Gastroesophageal sphincter (tissue), 4 donors: ENCODE data around the gene UBE2R2. TPM values are rescaled to one million over a fixed set of nuclear protein-coding genes. Genes with fewer than 3 reads are reported as not detected.
"Not testable (repeated sequence)": the region's sequence is repeated elsewhere in the genome, so short reads cannot be mapped to it uniquely, and the experiment has no call there.

Experiments
- ATAC-seq: fragments of 150-250 bp; one replicate; pipeline ENCODE4 v1.9.1; 2016; ENCODE audit warnings: mild to moderate bottlenecking, moderate library complexity
- H3K27ac ChIP-seq, 4 donors: fragments of 200-600 bp; sonication (generic) in 3 of 4; 1 replicate in 3 of 4; 2 replicates in 1 of 4; pipeline ENCODE4 v1.5.1; 2016 to 2019
- H3K27me3 ChIP-seq: fragments of 200-600 bp; sonication (generic); one replicate; pipeline ENCODE4 v1.5.1; 2019
- H3K36me3 ChIP-seq, 2 donors: fragments of 200-600 bp; sonication (generic); one replicate each; pipeline ENCODE4 v1.5.1; 2019; ENCODE audit warnings: control low read depth in 1 of 2
- H3K4me1 ChIP-seq, 3 donors: fragments of 200-600 bp; sonication (generic); 1 replicate in 2 of 3; 2 replicates in 1 of 3; pipeline ENCODE4 v1.5.1; 2016 to 2019; ENCODE audit warnings: control low read depth in 2 of 3
- H3K4me3 ChIP-seq, 2 donors: fragments of 200-600 bp; sonication (generic); one replicate each; pipeline ENCODE4 v1.5.1; 2019; ENCODE audit warnings: mild to moderate bottlenecking in 1 of 2, moderate library complexity in 1 of 2
- H3K9me3 ChIP-seq, 3 donors: fragments of 200-600 bp; sonication (generic); one replicate each; pipeline ENCODE4 v1.5.1; 2017 to 2019; ENCODE audit warnings: control low read depth in 2 of 3
- EP300 ChIP-seq: sonication (generic); formaldehyde crosslinking; IDR thresholded peaks from one replicate; pipeline ENCODE4 v1.6.1; 2017; ENCODE audit warnings: antibody characterized with exemption, mild to moderate bottlenecking
- POLR2A ChIP-seq, 2 donors: fragments of 450-650 bp; IDR thresholded peaks; one replicate each; pipeline ENCODE4 v1.6.1; 2017; ENCODE audit warnings: antibody characterized with exemption in 2 of 2, mild to moderate bottlenecking in 2 of 2, moderate library complexity in 1 of 2
- POLR2AphosphoS5 ChIP-seq: sonication (generic); formaldehyde crosslinking; IDR thresholded peaks from one replicate; pipeline ENCODE4 v1.6.1; 2017; ENCODE audit warnings: antibody characterized with exemption
- WGBS, 2 donors: methylation state at CpG; one replicate each; pipeline ENCODE4 v1.1.5; 2018; ENCODE audit warnings: low coverage in 1 of 2; 5-methylcytosine and 5-hydroxymethylcytosine counted together
- total RNA-seq, 4 donors: library from RNA; depleted of rRNA; stranded (reverse); fragments of >200 nt; gene quantifications; one replicate each; pipeline ENCODE4 v1.1.0, GENCODE V29; 2016
- TF ChIP-seq, protein P1 (sequence below), 4 experiments: fragments of 200-600 bp in 2 of 4; fragments of 450-650 bp in 2 of 4; sonication (generic) in 1 of 4; IDR thresholded peaks; one replicate each; pipeline ENCODE4 v1.5.1; 2017 to 2019; ENCODE audit warnings: antibody characterized with exemption in 4 of 4, mild to moderate bottlenecking in 2 of 4, moderate library complexity in 2 of 4

The UBE2R2 gene
- total RNA-seq, 4 donors from 2014 or later: 26.5 to 43.9 (median 33.0) TPM

DNA sequence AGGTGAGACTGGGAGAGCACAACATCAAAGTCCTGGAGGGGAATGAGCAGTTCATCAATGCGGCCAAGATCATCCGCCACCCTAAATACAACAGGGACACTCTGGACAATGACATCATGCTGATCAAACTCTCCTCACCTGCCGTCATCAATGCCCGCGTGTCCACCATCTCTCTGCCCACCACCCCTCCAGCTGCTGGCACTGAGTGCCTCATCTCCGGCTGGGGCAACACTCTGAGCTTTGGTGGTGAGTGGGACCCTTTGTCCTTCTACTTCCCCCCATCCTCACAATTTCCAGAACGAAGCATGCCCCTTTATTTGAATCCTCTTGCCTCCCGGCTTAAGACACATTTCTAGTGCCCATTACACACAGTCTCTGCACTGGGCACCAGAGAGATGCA is 19.1 kb upstream of the UBE2R2 start:
- Histone ChIP-seq H3K4me1 (no peaks in the 10 kb centered on the region), H3K27ac (no peak overlapping the region), H3K9me3 (peaks cover 0 to 8% (median 0%) of the 10 kb centered on the region in 3 donors), H3K36me3 (no peaks in the 10 kb centered on the region), H3K4me3 (no peak overlapping the region), H3K27me3 (peaks cover 21% of the 10 kb centered on the region)
- TF ChIP-seq, protein P1, sequence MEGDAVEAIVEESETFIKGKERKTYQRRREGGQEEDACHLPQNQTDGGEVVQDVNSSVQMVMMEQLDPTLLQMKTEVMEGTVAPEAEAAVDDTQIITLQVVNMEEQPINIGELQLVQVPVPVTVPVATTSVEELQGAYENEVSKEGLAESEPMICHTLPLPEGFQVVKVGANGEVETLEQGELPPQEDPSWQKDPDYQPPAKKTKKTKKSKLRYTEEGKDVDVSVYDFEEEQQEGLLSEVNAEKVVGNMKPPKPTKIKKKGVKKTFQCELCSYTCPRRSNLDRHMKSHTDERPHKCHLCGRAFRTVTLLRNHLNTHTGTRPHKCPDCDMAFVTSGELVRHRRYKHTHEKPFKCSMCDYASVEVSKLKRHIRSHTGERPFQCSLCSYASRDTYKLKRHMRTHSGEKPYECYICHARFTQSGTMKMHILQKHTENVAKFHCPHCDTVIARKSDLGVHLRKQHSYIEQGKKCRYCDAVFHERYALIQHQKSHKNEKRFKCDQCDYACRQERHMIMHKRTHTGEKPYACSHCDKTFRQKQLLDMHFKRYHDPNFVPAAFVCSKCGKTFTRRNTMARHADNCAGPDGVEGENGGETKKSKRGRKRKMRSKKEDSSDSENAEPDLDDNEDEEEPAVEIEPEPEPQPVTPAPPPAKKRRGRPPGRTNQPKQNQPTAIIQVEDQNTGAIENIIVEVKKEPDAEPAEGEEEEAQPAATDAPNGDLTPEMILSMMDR (IDR thresholded peaks at IDR 0.05): no peak
- whole genome bisulfite sequencing, 2 donors: 86 to 92% methylated on average over 6 to 7 of the region's 8 CpGs
- no peak for ATAC-seq

DNA sequence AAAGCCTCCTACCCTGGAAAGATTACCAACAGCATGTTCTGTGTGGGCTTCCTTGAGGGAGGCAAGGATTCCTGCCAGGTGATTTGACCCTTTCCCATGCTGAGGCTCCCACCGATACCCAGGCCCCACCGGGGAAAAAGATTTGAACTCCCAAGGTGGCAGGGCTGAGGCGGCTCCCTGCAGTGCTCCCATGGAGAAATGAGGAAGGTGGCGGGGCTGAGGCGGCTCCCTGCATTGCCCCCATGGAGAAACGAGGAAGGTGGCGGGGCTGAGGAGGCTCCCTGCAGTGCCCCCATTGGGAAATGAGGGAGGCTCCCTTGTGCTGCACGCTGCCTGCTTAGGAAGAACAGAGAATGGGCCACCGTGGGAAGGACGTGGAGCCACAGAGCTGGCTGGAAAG is 18.4 kb upstream of the UBE2R2 start:
- Histone ChIP-seq H3K27ac (no peak overlapping the region), H3K36me3 (no peaks in the 10 kb centered on the region), H3K4me3 (no peak overlapping the region), H3K9me3 (peaks cover 0 to 8% (median 0%) of the 10 kb centered on the region in 3 donors), H3K4me1 (no peaks in the 10 kb centered on the region), H3K27me3 (peaks cover 21% of the 10 kb centered on the region)
- TF ChIP-seq EP300 (no peak), POLR2A (IDR thresholded peaks at IDR 0.05) (no peak), POLR2AphosphoS5 (no peak)
- TF ChIP-seq, protein P1 (IDR thresholded peaks at IDR 0.05): no peak
- WGBS, 2 donors: no CpG with 5 or more reads among the region's 10 CpGs
- ATAC-seq: no peak

DNA sequence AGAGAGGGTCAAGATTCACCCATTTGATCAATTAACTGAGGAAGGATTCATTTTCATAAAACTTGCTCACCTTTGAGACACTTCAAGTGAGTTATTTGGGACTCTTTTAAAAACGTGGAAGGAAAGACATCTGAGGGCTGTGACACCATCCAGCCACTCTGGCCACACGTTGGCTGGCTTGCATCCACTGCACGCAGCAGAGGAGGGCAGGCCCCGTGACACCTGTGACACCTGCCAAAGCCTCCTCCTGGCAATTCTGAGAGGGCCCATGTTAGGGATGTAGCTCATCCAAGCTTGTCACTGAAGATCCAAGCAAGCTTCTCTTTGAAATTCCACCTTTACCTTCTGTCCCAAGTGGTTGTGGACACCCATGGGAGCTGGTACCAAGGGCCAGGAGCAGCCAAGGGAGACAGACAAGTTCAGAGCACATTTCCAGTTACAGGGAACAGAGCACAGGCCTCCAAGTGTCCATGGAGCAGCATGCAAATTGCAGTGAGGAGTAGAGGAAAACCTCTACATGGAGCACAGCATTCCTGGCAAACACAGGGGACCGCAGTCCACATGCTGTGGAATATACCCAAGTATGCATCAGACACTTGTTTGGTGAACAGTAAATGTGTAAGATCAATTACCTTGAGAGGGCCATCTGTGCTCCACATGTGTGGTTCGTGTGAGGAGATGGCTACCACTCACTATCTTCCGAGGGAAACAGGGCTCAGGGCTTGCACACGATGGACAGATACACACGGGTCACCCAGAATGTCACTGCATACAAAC is 16.8 kb upstream of the UBE2R2 start:
- Histone ChIP-seq H3K4me3 (no peak overlapping the region), H3K27me3 (peaks cover 18% of the 10 kb centered on the region), H3K9me3 (peaks cover 0 to 8% (median 0%) of the 10 kb centered on the region in 3 donors), H3K27ac (no peak overlapping the region), H3K4me1 (no peaks in the 10 kb centered on the region), H3K36me3 (no peaks in the 10 kb centered on the region)
- WGBS, 2 donors: 72 to 89% methylated on average over 3 to 9 of the region's 9 CpGs
- no peak for ATAC-seq
- TF ChIP-seq, protein P1 (IDR thresholded peaks at IDR 0.05): no peak
- no peak for TF ChIP-seq POLR2AphosphoS5
- TF ChIP-seq POLR2A (IDR thresholded peaks at IDR 0.05): no peak
- no peak for TF ChIP-seq EP300

DNA sequence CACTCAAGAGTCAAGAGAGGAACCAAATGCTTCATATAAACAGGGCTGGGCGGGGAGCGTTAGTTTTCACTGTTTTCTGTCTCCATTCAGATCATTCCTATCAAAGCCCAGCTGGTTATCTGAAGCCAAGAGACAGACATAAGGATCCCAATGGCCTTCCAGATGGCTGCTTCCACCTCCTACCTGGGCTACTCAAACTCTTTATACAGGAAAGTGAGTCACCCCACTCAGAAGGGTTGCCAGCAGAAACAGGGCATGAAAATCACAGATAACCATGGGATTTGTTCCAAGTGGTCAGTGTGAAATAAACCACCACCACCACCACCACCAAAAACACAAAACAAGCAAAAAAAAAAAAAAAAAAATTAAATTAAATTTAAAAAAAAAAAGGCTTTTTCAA is 16.1 kb upstream of the UBE2R2 start:
- ATAC-seq: no peak
- Histone ChIP-seq H3K4me3 (no peak overlapping the region), H3K4me1 (no peaks in the 10 kb centered on the region), H3K27me3 (peaks cover 10% of the 10 kb centered on the region), H3K9me3 (peaks cover 0 to 8% (median 0%) of the 10 kb centered on the region in 3 donors), H3K27ac (no peak overlapping the region), H3K36me3 (no peaks in the 10 kb centered on the region)
- TF ChIP-seq EP300: no peak
- TF ChIP-seq POLR2A (IDR thresholded peaks at IDR 0.05): no peak
- no peak for TF ChIP-seq POLR2AphosphoS5
- TF ChIP-seq, protein P1 (IDR thresholded peaks at IDR 0.05): no peak
- WGBS, 2 donors: 56% methylated on average over 2 of the region's 2 CpGs; no CpG with 5 or more reads in 1 of the 2 donors

DNA sequence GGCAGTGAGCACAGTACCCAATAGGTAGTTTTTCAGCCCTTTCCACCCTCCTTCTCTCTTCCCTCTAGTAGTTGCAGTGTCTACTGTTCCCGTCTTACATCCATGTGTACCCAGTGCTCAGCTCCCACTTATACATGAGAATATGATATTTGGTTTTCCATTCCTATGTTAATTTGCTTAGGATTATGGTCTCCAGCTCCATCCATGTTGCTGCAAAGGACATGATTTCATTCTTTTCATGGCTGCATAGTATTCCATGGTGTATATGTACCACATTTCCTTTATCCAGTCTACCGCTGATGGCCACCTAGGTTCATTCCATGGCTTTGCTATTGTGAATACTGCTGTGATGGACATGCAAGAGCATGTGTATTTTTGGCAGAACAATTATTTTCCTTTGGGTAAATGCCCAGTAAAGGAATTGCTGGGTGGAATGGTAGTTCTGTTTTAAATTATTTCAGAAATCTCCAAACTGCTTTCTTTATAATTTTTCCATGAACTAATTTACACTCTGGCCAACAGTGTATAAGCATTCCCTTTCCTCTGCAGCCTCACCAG is 14.9 kb upstream of the UBE2R2 start:
- not testable (repeated sequence) for H3K4me3 ChIP-seq, ATAC-seq, H3K9me3 ChIP-seq, H3K4me1 ChIP-seq, H3K36me3 ChIP-seq, H3K27ac ChIP-seq, H3K27me3 ChIP-seq
- 88 to 90% methylated on average over 2 of the region's 2 CpGs for WGBS, 2 donors

DNA sequence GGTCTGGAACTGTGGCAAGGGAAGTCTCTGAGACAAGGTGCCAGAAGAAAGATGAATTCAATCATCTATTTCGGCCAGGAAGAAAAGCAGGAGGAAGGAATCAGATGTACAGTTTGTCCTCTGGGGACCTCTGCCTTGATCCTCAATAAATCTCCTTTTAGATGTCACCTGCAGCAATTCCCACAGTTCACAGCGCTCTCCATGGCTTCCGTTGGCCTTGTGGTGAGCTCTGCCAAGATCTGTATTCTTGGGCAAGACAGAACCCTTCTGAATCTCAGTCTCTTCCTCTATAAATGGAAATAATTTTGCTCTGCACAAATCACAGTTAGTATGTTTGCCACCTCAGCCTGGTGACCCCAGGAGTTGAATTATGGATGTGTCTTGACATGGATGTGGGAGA is 12.8 kb upstream of the UBE2R2 start:
- H3K4me1 ChIP-seq, H3K9me3 ChIP-seq, ATAC-seq, H3K27ac ChIP-seq, H3K27me3 ChIP-seq, H3K36me3 ChIP-seq, H3K4me3 ChIP-seq: not testable (repeated sequence)
- WGBS, 2 donors: 75 to 97% methylated on average over 3 of the region's 3 CpGs

DNA sequence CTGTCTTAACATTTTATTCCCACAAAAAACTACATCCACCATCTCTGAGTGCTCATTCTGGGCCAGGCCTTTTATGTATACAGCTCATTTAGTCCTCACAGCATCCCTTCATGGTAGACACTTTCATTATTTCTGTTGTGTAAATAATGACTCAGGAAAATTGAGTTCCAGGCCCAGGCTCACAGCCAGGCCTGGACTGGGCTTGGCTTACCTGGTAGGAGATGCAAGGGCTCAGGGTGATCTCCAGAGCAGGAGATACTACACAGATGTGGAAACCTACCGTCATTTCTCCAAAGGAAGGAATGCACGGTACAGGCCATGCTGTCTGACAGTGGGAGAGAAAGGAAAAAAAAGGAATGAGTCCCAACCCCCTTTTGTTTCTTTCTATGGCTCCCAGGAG is 9.8 kb upstream of the UBE2R2 start:
- WGBS, 2 donors: 13 to 25% methylated on average over 2 of the region's 2 CpGs
- not testable (repeated sequence) for ATAC-seq, H3K4me3 ChIP-seq, H3K4me1 ChIP-seq, H3K36me3 ChIP-seq, H3K27ac ChIP-seq, H3K27me3 ChIP-seq, H3K9me3 ChIP-seq

DNA sequence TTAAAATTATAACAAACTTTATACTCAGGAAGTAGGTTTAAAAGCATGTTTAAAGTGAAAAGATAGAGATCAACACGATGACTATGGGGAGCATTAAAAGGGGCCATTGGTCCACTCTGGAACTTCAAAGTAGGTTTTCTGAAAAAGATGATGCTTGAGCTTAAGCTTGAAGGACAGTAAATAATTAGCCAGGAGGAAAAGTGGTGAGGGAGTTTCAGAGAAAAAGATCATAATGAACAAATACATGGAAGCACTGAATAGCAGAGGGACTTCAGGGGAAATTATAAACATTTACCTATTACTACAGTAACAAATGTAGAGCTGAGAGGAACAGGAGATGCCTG is 8.0 kb upstream of the UBE2R2 start:
- not testable (repeated sequence) for ATAC-seq, H3K9me3 ChIP-seq, H3K36me3 ChIP-seq, H3K4me3 ChIP-seq, H3K4me1 ChIP-seq, H3K27me3 ChIP-seq, H3K27ac ChIP-seq
- WGBS, 2 donors: 50% methylated on average over 1 of the region's 1 CpG
